HUES6 (cell line): Measurements from ENCODE around the gene CHST3.

Source experiments
- H3K27ac ChIP-seq: 2 replicates; pipeline ENCODE4 v1.7.0; 2013; ENCODE audit warnings: low read depth, mild to moderate bottlenecking, low read length, inconsistent platforms
- H3K27me3 ChIP-seq: 2 replicates; pipeline ENCODE4 v1.6.1; 2013; ENCODE audit warnings: low read length; ENCODE audit not compliant: control insufficient read depth, insufficient read depth
- H3K36me3 ChIP-seq: 2 replicates; pipeline ENCODE4 v1.6.1; 2013; ENCODE audit warnings: low read length; ENCODE audit not compliant: control insufficient read depth, insufficient read depth
- H3K4me1 ChIP-seq: 2 replicates; pipeline ENCODE4 v1.6.1; 2013; ENCODE audit warnings: low read length; ENCODE audit not compliant: control insufficient read depth, insufficient read depth
- H3K4me3 ChIP-seq: 2 replicates; pipeline ENCODE4 v1.5.1; 2013; ENCODE audit warnings: low read depth, low read length
- H3K9ac ChIP-seq: one replicate; pipeline ENCODE4 v1.6.1; 2013; ENCODE audit warnings: mild to moderate bottlenecking, low read length
- H3K9me3 ChIP-seq: 2 replicates; pipeline ENCODE4 v1.6.1; 2013; ENCODE audit warnings: low read depth, low read length; ENCODE audit not compliant: control insufficient read depth, insufficient read depth

CHST3 gene

DNA sequence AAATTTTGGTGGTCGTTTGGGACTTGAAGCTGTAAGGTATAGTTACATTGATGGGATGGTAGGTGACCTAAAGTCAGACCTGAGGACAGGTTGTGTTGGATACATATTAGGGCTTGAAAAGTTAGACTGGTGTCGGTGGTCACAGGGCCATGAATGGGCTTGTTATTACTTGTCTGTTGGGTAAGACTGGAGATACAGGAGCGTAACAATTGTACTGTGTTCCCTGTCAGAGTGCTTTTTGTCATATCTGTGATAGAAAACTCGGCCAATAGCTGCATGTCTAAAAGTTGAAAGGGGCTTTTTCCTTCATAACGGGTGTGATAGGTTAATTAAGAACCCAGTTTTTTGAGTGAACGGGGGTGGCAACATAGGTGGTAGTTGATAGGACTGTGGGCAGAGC, 13.5 kb upstream of the CHST3 start:
- peaks cover 59% of the 10 kb centered on the region for H3K9me3 ChIP-seq
- H3K4me3 ChIP-seq, result no peak overlapping the region
- no peaks in the 10 kb centered on the region for H3K27me3 ChIP-seq
- H3K4me1 ChIP-seq, result no peaks in the 10 kb centered on the region
- H3K9ac ChIP-seq, result no peak overlapping the region
- no peaks in the 10 kb centered on the region for H3K36me3 ChIP-seq
- H3K27ac ChIP-seq, result no peak overlapping the region

DNA sequence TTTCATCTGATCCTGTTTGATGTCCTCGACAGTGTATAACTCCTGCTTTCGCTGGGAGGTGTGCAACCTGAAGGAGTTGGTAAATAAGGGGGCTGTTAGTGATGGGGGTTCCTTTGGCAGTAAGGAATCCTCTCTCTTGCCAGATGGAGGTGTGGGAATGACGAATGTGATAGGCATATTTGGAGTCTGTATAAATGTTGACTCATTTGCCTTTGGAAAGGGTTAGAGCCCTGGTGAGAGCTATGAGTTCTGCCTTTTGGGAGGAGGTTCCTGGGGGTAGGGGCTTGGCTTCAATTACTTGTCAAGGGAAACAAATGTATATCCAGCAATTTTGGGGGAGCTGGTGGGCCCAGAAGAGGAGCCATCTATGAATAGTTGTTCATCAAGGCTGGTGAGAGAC, 11.4 kb upstream of the CHST3 start:
- Histone ChIP-seq H3K9me3 (peaks cover 40% of the 10 kb centered on the region), H3K27me3 (no peaks in the 10 kb centered on the region), H3K36me3 (no peaks in the 10 kb centered on the region), H3K4me3 (no peak overlapping the region), H3K27ac (no peak overlapping the region), H3K4me1 (peaks cover 4% of the 10 kb centered on the region; the same call in 1 of the 2 replicates), H3K9ac (no peak overlapping the region)

DNA sequence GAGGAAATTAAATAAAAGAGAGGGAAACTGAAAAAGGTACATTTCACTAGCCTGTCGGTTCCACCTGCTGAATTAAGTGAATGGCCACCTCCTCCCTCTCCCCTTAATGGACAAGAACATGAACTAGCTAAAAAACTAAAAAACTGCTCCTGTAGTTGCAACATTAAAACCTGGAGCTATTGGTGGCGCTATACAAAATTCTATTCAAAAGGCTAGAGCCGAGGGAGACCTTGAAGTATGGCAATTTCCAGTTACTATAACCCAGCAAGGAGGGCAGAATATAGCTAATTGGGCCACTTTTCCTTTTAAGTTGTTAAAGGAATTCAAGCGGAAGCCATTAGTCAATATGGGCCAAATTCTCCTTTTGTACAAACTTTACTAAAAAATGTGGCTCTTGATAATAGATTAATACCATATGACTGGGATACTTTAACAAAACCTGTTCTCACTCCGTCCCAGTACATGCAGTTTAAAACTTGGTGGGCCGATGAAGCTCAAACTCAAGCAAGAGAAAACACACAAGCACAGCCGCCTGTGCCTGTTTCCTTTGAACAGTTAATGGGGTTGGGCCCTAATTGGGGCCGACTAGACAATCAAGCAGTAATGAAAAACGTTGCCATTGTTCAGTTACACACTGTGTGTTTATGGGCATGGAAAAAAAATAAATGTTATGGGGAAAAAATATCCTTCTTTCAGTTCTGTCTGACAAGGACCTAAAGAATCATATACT, 6.5 kb upstream of the CHST3 start:
- peaks cover 4% of the 10 kb centered on the region; the same call in 1 of the 2 replicates for H3K4me1 ChIP-seq
- H3K4me3 ChIP-seq, result no peak overlapping the region
- peaks cover 19% of the 10 kb centered on the region for H3K9me3 ChIP-seq
- H3K27me3 ChIP-seq, result peaks cover 12% of the 10 kb centered on the region
- no peak overlapping the region for H3K27ac ChIP-seq
- H3K36me3 ChIP-seq, result no peaks in the 10 kb centered on the region
- no peak overlapping the region for H3K9ac ChIP-seq

- Histone ChIP-seq H3K27ac (no peak overlapping the region), H3K9me3 (peaks cover 11% of the 10 kb centered on the region), H3K27me3 (peaks cover 28% of the 10 kb centered on the region), H3K36me3 (no peaks in the 10 kb centered on the region), H3K4me1 (peaks cover 8% of the 10 kb centered on the region), H3K9ac (no peak overlapping the region), H3K4me3 (no peak overlapping the region)
These were observed 4.7 kb upstream of the CHST3 start for GRCh38 chr10:71959526-71959925.

DNA sequence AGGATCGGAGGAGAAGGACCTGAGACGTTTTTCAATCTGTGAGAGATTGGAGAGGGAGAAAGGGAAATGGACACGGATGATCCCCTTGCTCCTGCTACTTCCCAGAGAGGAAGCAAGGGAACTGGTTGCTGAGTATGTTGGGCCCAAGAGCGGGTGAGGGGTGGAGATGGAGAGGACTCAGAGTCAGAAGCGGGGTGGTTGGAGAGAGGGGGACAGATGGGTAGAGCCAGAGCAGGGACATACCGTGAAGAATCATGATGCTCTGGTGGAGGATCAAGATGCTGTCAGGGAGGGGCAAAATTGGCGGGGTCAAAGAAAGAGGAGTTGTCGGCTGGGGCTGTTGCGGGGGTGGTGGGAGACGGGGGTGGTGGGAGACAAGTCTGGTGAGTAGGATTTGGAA, 2.4 kb upstream of the CHST3 start:
- no peak overlapping the region for H3K27ac ChIP-seq

DNA sequence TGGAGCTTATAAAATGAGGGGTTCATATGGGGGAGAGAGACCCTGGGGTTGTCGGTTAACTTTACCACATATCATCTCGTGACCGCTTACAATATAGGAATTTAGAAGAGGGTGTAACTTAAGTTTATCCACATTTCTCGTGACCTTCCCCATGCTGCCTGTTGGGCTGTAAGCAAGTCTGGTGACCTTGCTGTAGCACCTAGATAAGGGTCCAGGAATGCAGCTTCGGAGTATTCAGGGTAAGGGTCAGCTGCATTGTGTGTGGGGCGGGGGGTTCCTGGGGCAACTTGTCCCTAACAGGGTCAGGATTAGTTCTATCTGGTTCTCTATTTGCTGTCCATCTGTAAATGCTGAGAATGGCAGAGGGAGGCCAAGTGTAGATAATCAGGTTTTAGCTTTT, 1.3 kb upstream of the CHST3 start:
- Histone ChIP-seq H3K4me3 (peak overlapping the region; percentile 74; the same call in 1 of the 2 replicates), H3K27me3 (peaks cover 49% of the 10 kb centered on the region)

More for the DNA sequence above, 2.4 kb upstream of the CHST3 start:
- Histone ChIP-seq H3K9ac (no peak overlapping the region), H3K9me3 (no peaks in the 10 kb centered on the region), H3K4me3 (no peak overlapping the region), H3K36me3 (no peaks in the 10 kb centered on the region), H3K4me1 (peaks cover 15% of the 10 kb centered on the region), H3K27me3 (peaks cover 49% of the 10 kb centered on the region)

GRCh38 chr10:71963351-71964097, 671 bp upstream of the CHST3 start:
- Histone ChIP-seq H3K4me3 (peak overlapping the region; percentile 74), H3K9me3 (no peaks in the 10 kb centered on the region), H3K4me1 (peaks cover 15% of the 10 kb centered on the region), H3K27ac (no peak overlapping the region), H3K36me3 (no peaks in the 10 kb centered on the region), H3K9ac (peak overlapping the region; percentile 67), H3K27me3 (peaks cover 49% of the 10 kb centered on the region)

More for the DNA sequence above, 1.3 kb upstream of the CHST3 start:
- Histone ChIP-seq H3K9me3 (no peaks in the 10 kb centered on the region), H3K4me1 (peaks cover 15% of the 10 kb centered on the region), H3K27ac (no peak overlapping the region), H3K36me3 (no peaks in the 10 kb centered on the region), H3K9ac (no peak overlapping the region)

GRCh38 chr10:71964743-71965515, 734 bp downstream of the CHST3 start:
- Histone ChIP-seq H3K9ac (peak overlapping the region; percentile 67), H3K36me3 (no peaks in the 10 kb centered on the region), H3K4me3 (peak overlapping the region; percentile 74), H3K27ac (no peak overlapping the region), H3K9me3 (no peaks in the 10 kb centered on the region), H3K4me1 (peaks cover 19% of the 10 kb centered on the region), H3K27me3 (peaks cover 49% of the 10 kb centered on the region)

GRCh38 chr10:71965623-71966022, 1.4 kb downstream of the CHST3 start:
- Histone ChIP-seq H3K36me3 (no peaks in the 10 kb centered on the region), H3K9me3 (no peaks in the 10 kb centered on the region), H3K27ac (no peak overlapping the region), H3K4me3 (peak overlapping the region; percentile 74), H3K27me3 (peaks cover 49% of the 10 kb centered on the region), H3K4me1 (peaks cover 26% of the 10 kb centered on the region), H3K9ac (peak overlapping the region; percentile 67)

- Histone ChIP-seq H3K27ac (no peak overlapping the region), H3K27me3 (peaks cover 49% of the 10 kb centered on the region), H3K4me3 (0 out of 2 replicates have a peak overlapping the region, but pooled peaks have one; percentile 74), H3K36me3 (no peaks in the 10 kb centered on the region), H3K9me3 (no peaks in the 10 kb centered on the region), H3K4me1 (peaks cover 28% of the 10 kb centered on the region), H3K9ac (no peak overlapping the region)
These were observed 2.1 kb downstream of the CHST3 start for GRCh38 chr10:71966046-71967004.
